GM12864 (cell line): ENCODE results near the gene PPP2R1A.

Source experiments
- DNase-seq: peaks from one replicate; pipeline ENCODE4 v3.0.0-alpha.2; 2011; ENCODE audit warnings: low read depth
- H3K4me3 ChIP-seq: 2 replicates; pipeline ENCODE4 v1.5.1; 2011; ENCODE audit warnings: mild to moderate bottlenecking, low read depth, low read length, control low read depth
- CTCF ChIP-seq: IDR thresholded peaks from 2 replicates; pipeline ENCODE4 v1.5.1; 2011; ENCODE audit warnings: low read depth, mild to moderate bottlenecking, moderate library complexity, low read length, control low read depth, inconsistent platforms; ENCODE audit errors: missing control alignments

PPP2R1A gene

GRCh38 chr19:52189735-52190486 lies at the start of gene PPP2R1A:
PPP2R1A (plus strand) TSS chr19:52190052; CDS start chr19:52190097, 45 bp downstream.
- peak within 1 kb of the TSS; percentile 94 for H3K4me3 ChIP-seq
- no peak for TF ChIP-seq CTCF
- DNase-seq = peak; percentile 100

DNA sequence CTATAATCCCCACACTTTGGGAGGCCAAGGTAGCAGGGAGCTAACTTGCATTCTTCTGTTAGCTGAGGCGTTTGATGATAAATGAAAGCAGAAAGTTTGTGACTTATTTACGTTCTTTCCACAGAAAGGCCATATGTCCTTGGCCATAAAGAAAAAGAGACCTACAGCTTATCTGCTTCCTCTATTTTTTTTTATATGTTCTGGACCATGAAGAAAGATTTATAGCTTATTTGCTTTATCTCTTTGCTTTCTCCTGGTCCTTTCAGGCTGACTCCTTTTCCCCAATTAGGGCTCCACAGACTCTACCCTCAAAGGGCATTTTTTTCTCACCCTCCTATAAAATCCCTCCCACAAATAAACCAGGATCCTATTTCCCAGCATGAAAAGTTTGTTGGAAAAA lies 48.6 kb upstream of the PPP2R1A start:
- no peak for TF ChIP-seq CTCF
- H3K4me3 ChIP-seq = no peak overlapping the region
- no peak for DNase-seq

DNA sequence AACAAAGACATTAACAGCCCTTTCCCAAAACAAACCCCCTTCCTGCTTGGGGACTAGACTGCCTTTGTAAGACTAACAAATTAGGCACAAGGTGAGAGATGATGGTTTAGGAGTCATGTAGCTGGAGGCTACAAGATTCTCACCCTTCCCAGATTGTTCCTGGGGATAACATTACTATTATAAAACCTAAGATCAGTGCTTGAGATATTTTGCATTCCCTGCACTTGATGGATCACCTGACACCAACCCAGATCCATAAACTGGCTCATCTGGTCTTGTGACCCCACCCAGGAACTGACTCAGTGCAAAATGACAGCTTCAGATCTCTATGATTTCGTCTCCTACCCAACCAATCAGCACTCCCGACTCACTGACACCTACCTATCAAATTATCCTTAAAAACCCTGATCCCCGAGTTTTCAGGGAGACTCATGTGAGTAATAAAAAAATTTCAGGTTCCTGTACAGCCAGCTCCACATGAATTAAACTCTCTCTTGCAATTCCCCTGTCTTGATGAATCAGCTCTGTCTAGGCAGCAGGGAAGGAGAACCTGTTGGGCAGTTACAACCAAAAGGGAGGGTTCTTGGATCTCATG lies 47.8 kb upstream of the PPP2R1A start:
- no peak for TF ChIP-seq CTCF
- no peak for DNase-seq
- H3K4me3 ChIP-seq = no peak overlapping the region

DNA sequence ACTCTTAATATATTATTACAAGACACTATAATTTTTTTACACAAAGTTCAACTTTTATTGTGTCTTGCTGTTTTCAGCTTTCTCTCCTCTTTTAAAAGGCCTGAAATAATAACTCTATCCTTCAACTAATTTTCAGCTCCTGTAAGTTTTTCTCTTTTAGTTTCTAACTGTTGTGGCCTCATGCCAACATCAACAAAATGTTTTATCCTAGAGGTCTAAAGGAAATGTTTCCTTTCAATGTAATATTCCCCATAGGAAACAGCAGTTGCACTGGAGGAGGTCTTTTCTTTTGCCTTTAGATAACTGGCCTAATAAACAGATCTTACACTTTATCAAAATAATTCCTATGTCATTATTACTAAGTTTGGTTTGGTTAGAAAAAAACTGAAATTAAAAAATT lies 41.6 kb upstream of the PPP2R1A start:
- DNase-seq = no peak
- no peak for TF ChIP-seq CTCF
- H3K4me3 ChIP-seq = no peak overlapping the region

- no peak for DNase-seq
- no peak overlapping the region for H3K4me3 ChIP-seq
- no peak for TF ChIP-seq CTCF
Measured at GRCh38 chr19:52155596-52156359, 34.1 kb upstream of the PPP2R1A start.

- no peak for DNase-seq
- no peak for TF ChIP-seq CTCF
- H3K4me3 ChIP-seq = peak overlapping the region; percentile 87
Measured at GRCh38 chr19:52170304-52170703, 19.5 kb upstream of the PPP2R1A start.
